Measurements from ENCODE around the gene CDHR2.
"Not testable (repeated sequence)": the region's sequence is repeated elsewhere in the genome, so short reads cannot be mapped to it uniquely, and the experiment has no call there.

CDHR2 gene

DNA sequence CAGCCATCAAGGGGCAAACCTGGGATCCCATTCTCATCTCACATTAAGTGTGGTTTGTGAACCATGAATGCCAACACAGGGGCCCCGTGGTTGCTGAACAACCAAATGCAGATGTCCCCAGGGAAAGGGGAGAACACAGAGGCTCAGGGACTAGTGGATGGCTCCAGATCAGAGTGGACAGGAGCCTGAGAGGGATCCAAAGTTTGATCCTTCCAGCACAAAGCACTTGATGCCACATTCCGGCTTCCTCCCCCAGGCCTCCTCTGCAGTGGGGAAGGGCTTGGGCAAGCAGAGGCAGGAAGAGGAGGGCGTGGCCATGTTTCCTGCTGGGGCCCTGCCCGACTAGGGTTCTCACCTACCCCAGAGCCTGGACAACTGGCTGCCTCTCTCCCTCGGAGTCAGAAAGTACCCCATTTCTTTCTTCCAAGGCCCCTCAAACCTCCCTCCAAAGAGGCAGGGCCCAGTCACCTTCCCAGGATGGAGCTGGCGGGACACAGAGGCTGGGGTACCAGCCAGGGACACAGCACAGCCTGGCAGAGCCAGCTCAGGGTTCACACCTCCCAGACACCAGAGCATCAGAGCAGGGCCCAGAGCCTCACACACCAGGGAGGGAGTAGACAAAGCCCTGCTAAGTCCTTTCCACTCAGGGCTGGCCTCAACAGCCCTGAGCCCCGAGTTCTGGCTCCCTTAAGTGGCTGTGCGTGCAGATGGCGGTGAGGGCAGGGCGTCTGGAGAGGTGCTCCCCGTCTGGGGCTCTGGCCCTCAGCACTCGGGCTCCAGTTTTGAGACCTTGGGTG is 7.6 kb upstream of the CDHR2 start:
- ATAC-seq = no peak

DNA sequence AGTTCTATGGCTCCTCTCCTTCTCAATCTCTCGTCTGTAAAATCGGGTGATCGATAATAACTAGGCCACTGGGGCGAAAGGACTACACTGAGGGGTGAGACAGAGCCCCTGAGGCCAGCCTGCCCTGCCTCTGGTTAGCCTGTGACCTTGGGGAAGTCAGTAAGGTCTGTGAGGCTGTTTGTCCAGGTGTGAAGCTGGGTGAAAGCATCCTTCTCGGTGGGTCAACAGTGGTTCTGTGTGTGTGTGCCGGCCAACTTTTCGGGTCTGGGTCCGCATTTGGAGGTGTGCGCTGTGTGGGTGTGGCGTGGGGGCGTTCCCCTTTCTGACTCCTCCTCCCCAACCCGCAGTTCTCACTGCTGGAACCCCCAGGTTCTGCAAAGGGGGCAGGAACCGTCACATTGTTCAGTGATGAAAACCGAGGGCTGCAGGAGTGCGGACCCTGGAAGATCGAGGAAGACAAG is 7.0 kb upstream of the CDHR2 start:
- no peak for ATAC-seq

DNA sequence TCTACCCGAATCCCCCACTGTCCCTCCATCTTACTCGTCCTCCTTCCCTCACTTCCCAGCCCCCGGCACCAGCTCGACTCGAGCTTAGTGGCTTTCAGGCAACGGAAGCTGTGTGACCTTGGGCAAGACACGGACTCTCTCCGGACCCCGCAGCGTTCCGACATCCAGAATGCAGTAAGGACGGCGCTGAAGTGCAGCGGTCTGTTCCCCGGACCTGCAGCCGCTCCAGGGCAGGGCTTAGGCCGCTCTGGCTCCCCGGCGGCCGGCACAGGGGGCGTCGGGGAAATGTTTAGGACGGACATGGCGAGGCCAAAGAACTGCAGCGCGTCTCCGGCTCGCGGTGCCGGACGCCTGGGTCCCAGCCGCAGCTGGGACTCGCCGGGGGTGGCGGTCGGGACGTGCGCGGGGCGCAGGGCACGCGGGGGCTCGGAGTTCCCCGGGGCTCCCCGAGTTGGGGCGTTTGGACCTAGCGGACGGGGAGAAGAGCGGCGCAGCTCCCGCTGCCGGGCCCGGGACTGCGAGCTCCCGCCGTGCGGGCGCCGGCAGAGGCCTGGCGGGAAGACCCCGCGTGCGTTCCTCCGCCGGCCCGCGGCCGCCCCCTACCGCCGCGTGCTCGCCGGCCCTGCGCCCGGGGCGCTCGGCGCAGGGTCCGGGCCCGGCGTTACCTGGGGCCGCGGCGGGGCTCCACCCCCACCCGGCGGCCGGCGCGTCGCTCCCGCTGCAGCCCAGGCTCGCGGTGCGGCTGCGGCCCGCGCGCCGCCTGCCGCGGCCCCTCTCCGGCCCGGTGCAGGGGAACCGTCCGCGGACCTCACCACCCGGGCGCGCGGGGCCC is 6.3 kb upstream of the CDHR2 start:
- ATAC-seq = peak; percentile 43 to 50

DNA sequence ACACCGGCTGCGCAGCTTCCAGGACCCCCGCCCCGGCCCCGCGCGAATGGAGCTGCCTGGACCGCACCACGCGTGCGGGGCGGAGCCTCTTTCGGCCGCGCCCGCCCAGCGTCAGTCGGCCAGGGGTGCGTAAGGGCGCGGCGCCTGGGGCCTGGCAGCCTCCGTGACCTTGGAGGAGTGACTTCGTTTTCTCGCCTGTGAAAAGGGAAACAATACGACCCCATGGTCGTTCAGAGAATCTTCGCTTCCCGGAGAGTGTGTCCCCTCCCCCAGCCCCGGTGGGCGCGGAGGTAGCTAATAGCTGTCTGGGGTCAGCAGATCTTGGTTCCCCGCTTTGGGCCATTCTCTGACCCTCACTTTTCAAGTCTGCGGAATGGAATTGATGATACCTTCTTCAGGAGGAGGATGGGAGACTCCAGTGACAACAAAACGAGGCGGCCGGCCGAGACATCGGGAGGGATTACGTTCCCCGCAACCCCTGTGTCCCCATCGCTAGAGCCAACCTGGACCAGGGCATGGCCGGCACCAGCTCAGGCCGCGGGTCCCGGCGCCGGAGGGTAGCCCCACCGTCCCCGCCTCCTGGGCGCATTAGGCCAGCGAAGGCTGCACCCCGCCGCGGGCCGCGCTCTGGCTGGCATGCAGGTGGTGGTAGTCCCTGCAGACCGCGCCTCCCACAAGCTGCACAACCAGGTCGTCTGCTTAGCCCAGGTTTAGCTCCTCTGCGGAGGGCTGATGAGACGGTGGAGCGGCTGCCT is 5.5 kb upstream of the CDHR2 start:
- peak; percentile 85 to 86 for ATAC-seq

DNA sequence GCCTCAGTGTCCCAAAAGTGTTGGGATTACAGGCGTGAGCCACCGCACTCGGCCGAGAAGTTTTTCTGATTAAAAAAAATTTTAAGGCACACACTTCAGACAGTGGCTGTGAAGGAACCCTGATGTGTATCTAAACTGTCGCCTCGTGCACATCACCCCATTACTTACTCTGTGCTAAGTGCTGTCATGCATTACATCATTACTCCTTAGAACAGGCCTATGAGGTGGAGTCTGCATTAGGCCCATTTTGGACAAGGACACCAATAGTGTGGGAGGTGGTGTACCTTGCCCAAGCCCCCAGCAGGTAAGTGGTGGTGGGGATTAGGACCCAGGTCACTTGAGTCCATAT is 3.8 kb upstream of the CDHR2 start:
- no peak for ATAC-seq

DNA sequence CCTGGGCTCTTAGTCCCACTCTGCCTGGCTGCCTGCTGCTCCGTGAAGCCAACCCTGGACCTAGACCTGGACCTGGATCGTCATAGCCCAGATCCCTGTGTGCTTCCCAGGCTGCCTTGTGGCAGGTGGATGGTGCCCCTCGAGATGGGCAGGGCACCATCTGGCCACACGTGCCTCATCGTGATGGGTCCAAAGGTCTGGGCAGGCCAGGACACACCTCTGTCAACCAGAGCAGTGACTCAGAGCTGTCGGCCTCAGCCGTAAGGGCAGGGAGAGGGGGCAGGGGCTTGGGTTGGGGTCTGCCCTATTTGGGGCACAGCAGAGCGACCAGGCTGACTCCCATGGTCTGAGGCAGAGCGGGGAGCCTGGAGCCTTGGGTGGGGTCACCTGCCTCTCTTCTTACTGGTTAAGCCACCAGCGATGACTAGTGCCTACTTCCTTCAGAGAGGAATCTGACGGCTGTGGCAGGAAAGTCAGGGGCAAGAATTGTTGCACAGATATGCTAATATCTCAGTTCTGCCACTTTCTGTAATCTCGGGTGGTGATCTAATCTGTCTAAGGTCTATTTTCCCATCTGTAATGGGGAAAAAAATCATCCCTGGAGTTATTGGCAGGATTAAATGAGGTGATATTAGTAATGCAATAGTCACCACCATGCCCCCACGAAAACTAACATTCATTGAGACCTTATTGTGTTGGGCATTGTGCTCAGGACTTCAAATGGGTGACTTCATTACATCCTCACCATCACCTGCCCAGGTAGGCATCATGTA is 3.2 kb upstream of the CDHR2 start:
- no peak for ATAC-seq

DNA sequence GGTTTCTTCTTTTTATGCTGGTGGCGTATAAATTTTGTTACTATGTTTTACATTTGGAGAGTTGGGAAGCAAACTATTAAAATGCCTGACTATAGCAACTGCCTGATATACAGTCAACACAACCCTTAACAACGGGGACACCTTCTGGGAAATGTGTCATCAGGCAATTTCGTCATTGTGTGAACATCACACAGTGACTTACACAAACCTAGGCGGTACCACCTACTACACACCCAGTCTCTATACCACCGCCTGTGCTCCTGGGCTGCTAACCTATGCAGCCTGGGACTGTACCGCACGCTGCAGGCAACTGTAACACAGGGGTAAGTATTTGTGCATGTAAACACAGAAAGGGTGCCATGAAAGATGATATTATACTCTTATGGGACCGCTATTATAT is 1.3 kb upstream of the CDHR2 start:
- ATAC-seq = peak; percentile 32 to 47

DNA sequence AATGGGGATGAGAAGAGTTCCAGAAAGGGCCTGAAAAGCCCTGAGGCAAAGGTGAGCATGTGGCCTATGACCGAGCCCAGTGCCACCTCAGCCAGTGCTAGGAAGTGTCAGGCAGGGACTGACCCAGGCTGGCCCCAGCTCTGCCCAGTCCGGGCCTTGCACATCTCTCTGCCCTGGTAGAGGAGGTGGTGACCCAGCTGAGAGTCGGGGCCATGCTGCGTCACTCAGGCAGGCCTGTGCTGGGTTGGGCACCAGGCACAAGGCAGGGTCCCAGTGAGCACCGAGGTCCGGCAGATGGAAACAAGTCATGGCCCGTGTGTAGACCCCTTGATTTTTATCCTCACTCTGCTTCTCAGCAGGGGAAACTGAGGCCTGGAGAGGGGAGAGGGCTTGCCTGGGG is 729 bp downstream of the CDHR2 start:
- ATAC-seq = no peak

DNA sequence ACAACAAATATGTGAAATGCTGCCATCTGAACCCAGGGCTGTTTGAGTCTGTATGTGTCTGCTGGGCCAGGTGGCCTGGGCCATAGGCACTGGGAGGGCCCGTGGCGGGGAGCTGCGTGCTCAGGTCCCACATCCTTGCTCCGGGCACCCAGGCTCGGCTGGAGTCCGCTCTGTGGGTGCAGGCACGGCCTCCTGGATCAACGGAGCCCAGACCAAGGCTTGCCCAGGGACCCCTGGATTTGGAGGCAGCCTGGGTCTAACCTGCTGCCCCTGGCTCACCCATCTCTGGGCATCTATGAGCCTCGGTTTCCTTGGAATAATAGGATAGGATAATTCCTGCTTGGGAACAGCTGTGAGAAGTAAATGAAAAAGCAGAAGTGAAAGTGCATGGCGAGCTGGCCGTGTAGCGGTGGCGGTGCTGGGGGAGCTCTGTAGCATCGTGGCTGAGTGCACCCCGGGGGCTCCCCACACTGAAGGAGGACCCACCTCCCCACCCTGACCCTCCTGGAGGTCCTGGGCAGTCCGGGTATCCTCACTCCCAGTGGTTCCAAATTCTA is 1.2 kb downstream of the CDHR2 start:
- ATAC-seq = no peak

DNA sequence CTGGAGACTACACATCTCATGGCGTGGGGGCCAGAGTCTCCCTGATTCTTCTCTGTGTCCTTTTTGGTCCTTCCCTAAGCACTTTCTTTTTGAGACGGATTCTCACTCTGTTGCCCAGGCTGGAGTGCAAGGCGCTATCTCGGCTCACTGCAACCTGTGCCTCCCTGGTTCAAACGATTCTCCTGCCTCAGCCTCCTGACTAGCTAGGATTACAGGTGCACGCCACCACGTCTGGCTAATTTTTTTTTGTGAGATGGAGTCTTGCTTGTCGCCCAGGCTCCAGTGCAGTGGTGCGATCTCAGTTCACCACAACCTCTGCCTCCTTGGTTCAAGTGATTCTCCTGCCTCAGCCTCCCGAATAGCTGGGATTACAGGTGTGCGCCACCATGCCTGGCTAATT is 1.8 kb downstream of the CDHR2 start:
- not testable (repeated sequence) for ATAC-seq

DNA sequence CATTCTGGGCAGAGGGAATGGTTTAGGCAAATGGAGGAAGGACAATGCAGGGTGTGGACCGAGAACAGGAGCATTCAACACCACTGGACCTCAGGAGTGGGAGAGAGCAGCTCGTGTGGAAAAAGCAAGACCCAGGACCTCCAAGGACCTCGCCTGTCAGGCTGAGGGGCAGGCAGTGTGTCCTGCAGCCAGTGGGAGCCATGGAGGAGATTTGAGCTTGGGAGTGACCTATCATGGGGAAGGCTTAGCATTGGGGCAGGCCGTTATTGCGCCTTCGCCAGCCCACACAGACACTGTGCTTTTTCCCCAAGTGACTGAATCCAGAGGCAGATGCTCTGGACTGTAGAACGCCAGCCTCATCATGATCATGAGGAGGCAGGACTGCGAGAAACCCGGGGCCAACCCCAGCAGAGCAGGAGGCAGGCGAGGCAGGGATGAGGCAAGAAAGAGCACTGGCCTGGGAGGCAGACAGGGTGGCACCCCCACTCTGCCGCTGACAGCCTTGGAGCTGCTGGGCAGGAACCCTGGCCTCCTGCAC is 3.3 kb downstream of the CDHR2 start:
- ATAC-seq = no peak

DNA sequence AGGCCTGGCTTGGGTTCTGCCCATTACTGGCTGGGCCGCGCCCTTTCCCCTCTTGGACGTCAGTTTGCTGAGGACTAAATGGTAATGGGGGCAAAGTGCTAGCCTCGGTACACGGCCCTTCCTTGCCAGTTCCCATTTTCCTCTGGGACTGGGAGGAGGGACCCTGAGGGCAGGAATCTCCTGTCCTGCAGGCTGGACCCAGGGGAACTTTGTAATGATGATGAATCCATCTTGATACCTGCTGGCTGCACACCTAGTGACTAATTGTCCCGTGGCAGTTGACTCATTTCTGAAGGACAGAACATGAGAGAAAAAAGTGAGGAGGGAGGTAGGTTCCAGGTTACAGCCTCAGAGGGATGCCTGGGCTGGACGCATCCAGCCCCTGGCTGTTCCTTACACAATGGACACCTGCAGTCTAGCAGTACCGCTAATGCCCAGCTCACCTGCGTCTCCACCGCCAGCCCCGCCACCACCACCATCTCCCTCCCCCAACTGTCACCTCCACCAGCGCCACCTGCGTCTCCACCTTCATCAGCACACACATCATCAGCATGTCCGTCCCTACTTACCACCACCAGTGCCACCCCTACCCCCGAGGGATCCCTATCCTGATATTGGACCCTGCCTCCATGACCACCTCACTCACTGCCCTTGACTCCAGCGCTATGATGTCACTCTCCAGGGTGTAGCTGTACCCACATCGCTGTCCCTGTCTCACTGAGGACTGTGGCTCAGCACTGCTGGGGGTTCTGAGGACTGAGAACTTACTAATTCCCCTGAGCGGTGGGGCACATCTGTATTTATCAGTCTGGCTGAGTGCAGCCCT is 4.3 kb downstream of the CDHR2 start:
- peak; percentile 74 to 82 for ATAC-seq

DNA sequence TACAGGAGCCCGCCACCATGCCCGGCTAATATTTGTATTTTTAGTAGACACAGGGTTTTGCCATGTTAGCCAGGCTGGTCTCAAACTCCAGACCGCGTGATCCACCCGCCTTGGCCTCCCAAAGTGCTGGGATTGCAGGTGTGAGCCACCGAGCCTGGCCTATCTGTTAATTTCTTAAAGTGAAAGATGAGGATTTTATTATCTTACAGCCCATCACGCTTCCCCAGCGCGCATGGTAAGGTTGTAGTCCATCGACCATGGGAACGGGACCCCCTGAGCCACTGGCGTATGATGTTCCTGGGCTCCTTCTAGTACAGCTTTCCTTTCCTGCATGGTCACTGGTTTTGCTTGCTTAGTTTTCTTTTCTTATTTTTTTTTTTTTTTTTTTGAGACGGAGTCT is 8.7 kb downstream of the CDHR2 start:
- no peak for ATAC-seq

DNA sequence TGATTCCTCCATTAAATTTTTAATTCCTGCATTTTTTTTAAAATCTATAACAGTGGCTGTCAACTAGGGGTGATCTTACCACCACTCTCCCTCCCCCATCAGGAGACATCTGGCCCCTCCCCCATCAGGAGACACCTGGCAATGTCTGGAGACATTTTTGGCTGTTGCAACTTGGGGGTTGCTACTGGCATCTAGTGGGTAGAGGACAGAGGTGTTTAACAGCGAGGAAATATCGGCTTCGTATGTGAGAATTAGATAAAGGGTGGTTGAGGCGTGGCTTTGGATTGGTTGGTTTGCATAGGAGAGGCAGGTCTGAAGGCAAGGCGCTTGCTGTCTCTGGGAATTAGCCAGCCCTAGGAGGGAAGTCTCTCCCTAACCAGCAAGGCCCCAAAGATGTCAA is 10.5 kb downstream of the CDHR2 start:
- no peak for ATAC-seq

DNA sequence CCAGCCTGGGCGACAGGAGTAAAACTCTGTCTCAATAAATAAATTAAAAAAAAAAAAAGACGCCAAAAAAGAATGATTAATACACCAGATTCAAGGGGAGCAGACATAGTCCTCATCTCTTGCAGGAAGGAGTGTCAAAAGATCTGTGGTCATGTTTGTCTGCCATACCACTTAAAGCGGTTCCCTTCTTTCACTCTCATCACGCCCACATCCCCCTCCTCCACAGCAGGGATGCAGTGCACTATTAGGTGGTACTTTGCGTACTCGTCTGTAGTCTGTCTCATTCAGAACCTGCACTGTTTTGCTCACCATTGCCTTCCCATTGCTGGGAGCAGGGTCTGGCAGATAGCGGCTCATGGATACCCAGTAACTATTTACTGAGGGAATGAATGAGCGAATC is 11.2 kb downstream of the CDHR2 start:
- ATAC-seq = peak in 1 of 2 donors; percentile 53

DNA sequence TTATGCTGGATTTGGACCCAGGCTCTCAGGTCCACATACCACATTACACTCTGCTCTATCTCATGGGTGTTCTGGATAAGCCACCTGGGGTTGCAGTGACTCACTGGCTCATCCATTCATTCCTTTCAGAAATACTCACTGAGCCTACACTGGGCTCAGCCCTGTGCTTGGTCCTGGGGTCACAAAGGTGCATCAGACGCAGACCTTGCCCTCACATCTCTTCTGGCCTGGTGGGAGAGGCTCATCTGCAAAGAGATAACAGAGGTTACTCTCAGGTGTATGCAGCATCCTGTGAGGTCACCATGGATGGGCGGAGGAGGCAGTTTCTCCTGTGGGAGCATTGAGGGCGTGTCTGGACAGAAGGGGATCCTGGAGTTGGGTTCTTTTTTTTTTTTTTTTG is 12.1 kb downstream of the CDHR2 start:
- ATAC-seq = no peak

DNA sequence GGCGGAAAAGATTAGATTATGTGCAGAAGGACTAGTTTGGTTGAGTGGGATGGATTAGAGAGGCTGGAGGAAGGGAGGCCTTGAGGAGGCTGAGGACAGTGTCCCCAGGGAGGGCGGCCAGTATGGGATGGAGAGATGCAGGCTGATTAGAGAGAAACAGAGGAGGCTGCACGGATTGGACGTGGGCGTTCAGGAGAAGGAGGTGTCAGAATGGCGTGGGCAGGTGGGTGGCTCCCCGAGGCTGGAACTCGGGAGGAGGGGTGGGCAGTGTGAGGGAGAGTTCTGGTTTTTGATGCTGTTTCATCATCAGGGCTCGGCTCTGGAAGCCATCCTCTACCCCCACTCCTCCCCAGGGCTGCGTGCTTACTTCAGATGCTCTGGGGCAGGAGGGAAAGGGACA is 13.0 kb downstream of the CDHR2 start:
- no peak for ATAC-seq

DNA sequence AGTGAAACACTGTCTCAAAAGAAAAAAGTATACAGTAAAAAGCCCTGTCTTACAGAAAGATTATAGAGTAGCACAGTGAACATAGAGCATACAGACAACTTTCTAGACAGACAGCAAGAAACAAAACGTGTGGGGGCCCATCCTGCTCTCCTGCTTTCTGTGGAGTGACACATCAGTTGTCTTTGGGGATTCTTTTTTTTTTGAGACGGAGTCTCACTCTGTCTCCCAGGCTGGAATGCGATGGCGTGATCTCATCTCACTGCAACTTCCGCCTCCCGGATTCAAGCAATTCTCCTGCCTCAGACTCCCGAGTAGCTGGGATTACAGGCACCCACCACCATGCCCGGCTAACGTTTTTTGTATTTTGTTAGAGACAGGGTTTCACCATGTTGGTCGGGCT is 14.9 kb downstream of the CDHR2 start:
- no peak for ATAC-seq

DNA sequence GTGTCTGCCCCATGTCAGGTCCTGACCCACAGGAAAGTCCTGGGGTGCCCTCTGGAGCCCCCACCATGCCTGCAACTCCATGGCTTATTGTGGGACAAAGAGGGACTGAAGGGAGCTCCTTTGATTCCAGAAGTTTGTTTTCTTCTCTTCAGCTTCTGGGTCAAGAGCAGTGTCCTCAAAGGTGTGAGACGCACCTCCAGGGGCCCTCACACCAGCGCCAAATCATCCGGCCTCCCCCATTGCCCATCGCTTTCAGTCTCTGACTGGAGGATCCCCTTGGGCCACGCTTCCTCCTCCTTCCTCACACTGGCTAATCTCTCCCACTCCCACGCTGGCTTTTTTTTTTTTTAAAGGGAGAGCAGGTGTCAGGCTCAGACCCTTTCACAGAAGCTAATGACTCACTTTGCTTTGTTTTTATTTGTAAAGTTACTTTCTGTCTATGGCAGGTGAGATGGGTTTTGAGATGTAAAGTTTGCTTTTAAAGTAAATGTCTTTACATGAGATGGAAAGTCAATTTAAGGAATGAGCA is 16.7 kb downstream of the CDHR2 start:
- ATAC-seq = no peak

DNA sequence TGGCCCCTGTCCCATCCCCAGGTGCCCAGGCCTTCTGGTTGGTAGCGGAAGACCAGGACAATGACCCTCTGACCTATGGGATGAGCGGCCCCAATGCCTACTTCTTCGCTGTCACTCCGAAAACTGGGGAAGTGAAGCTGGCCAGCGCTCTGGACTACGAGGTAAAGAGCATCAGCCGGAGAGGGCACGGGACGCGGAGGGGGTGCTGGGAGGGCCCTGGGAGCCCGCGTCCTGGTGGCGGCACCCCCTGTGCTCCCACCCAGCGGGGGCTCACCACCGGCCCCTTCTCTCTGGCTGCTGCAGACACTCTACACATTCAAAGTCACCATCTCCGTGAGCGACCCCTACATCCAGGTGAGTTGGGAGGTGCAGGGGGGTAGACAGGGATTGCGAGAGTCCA is 19.5 kb downstream of the CDHR2 start:
- ATAC-seq = no peak

DNA sequence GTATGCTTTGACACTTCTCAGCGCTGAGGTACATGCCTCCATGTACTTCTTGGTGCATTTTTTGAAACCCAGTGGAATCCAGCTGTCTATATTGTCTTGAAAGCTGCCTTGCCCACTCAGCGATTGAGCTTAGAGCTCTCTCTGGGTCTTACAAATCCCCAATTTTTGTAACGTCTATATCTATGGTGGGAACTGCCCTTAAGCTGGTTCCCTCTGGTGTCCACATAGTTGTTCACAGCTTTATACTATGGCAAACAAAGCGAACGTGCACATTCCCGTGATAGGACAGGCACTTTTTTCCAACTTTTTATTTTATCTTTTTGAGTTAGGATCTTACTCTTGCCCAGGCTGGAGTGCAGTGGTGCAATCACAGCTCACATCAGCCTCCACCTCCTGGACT is 20.9 kb downstream of the CDHR2 start:
- no peak for ATAC-seq
